Muscle of leg (tissue), 11 donors: ENCODE data around the gene FGD4. TPM values are rescaled to one million over a fixed set of nuclear protein-coding genes. Genes with fewer than 3 reads are reported as not detected.

Experiments
- DNase-seq: peaks from one replicate; pipeline ENCODE4 v3.0.0; 2013
- H3K27ac ChIP-seq: one replicate; pipeline ENCODE4 v1.5.1; 2013; ENCODE audit warnings: mild to moderate bottlenecking, low read length, control low read depth
- H3K27me3 ChIP-seq: one replicate; pipeline ENCODE4 v1.6.1; 2013; ENCODE audit warnings: low read length; ENCODE audit not compliant: control insufficient read depth, insufficient read depth
- H3K36me3 ChIP-seq: one replicate; pipeline ENCODE4 v1.6.1; 2013; ENCODE audit warnings: low read length; ENCODE audit not compliant: control insufficient read depth, insufficient read depth
- H3K4me1 ChIP-seq: one replicate; pipeline ENCODE4 v1.6.1; 2013; ENCODE audit warnings: low read length; ENCODE audit not compliant: control insufficient read depth, insufficient read depth
- H3K4me3 ChIP-seq: one replicate; pipeline ENCODE4 v1.5.1; 2013; ENCODE audit warnings: low read length, control low read depth
- H3K9me3 ChIP-seq: replicated peaks from 2 replicates; pipeline ENCODE4 v1.6.1; 2013; ENCODE audit warnings: low read depth, low read length; ENCODE audit not compliant: control insufficient read depth
- WGBS: methylation state at CpG from one replicate; pipeline ENCODE4 v1.1.5; 2013; ENCODE audit warnings: missing lambda C conversion rate; ENCODE audit not compliant: insufficient coverage; 5-methylcytosine and 5-hydroxymethylcytosine counted together
- polyA plus RNA-seq, 8 donors: library from polyadenylated mRNA; unstranded; fragments of 120-200 nt; gene quantifications; one replicate each; pipeline versions ENCODE4 v1.2.1 to v1.2.3, GENCODE V29; 2013; ENCODE audit warnings: inconsistent platforms in 1 of 8, low replicate concordance in 1 of 8; ENCODE audit not compliant: insufficient read length in 8 of 8, insufficient read depth in 1 of 8
- total RNA-seq: library from RNA; stranded (reverse); fragments of 120-200 nt; gene quantifications from one replicate; pipeline ENCODE4 v1.2.4, GENCODE V29; 2013

Gene FGD4
- total and polyA plus RNA-seq, 9 donors: 12.9 to 35.4 (median 17.1) TPM

- no peak for DNase-seq
- no peaks in the 10 kb centered on the region for H3K36me3 ChIP-seq
- H3K4me3 ChIP-seq: no peak overlapping the region
- 70% methylated on average over 2 of the region's 2 CpGs for WGBS
- peaks cover 4% of the 10 kb centered on the region for H3K4me1 ChIP-seq
- no peaks in the 10 kb centered on the region for H3K9me3 ChIP-seq
- H3K27me3 ChIP-seq: no peaks in the 10 kb centered on the region
- peak overlapping the region; percentile 75 for H3K27ac ChIP-seq
Measured at GRCh38 chr12:32486158-32486557, 86.8 kb downstream of the FGD4 start.

GRCh38 chr12:32488132-32488531 lies 88.8 kb downstream of the FGD4 start:
- H3K27me3 ChIP-seq: no peaks in the 10 kb centered on the region
- no peak overlapping the region for H3K4me3 ChIP-seq
- H3K9me3 ChIP-seq: no peaks in the 10 kb centered on the region
- WGBS: no CpG with 5 or more reads among the region's 2 CpGs
- H3K36me3 ChIP-seq: no peaks in the 10 kb centered on the region
- H3K27ac ChIP-seq: no peak overlapping the region
- H3K4me1 ChIP-seq: peaks cover 4% of the 10 kb centered on the region
- no peak for DNase-seq

- Histone ChIP-seq H3K4me3 (no peak overlapping the region), H3K27ac (no peak overlapping the region), H3K4me1 (no peaks in the 10 kb centered on the region), H3K9me3 (no peaks in the 10 kb centered on the region), H3K27me3 (no peaks in the 10 kb centered on the region), H3K36me3 (no peaks in the 10 kb centered on the region)
- DNase-seq: peak; percentile 76
- WGBS: no CpG with 5 or more reads among the region's 2 CpGs
Measured at GRCh38 chr12:32489070-32489469, 89.7 kb downstream of the FGD4 start.

GRCh38 chr12:32490801-32491200 lies 91.4 kb downstream of the FGD4 start:
- WGBS: no CpG with 5 or more reads among the region's 2 CpGs
- no peak overlapping the region for H3K27ac ChIP-seq
- H3K27me3 ChIP-seq: no peaks in the 10 kb centered on the region
- no peaks in the 10 kb centered on the region for H3K9me3 ChIP-seq
- H3K36me3 ChIP-seq: no peaks in the 10 kb centered on the region
- no peak for DNase-seq
- no peak overlapping the region for H3K4me3 ChIP-seq
- no peaks in the 10 kb centered on the region for H3K4me1 ChIP-seq

- Histone ChIP-seq H3K36me3 (no peaks in the 10 kb centered on the region), H3K27ac (no peak overlapping the region), H3K27me3 (no peaks in the 10 kb centered on the region), H3K4me1 (no peaks in the 10 kb centered on the region), H3K9me3 (no peaks in the 10 kb centered on the region), H3K4me3 (no peak overlapping the region)
- no peak for DNase-seq
- 68% methylated on average over 2 of the region's 4 CpGs for WGBS
Measured at GRCh38 chr12:32493282-32493681, 93.9 kb downstream of the FGD4 start.

DNA sequence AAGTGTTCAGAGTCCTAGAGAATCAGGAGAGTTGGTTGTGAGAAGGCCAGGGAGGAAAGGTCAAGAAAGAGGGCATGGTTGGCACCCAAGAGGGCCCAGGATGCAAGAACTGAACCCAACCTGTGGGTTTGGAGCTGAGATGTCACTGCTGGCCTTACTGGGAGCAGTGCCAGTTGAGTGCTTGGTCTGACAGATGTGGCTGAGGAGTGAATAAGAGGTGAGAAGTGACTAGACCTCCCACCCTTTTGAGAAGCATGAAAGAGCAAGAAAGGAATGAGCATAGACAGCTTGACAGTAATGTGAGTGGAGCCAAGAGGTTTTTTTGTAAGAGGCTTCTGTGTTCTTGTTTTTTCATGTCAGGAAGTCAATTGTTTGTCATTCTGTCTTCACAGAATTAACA lies 95.3 kb downstream of the FGD4 start:
- Histone ChIP-seq H3K9me3 (no peaks in the 10 kb centered on the region), H3K36me3 (no peaks in the 10 kb centered on the region), H3K4me1 (no peaks in the 10 kb centered on the region), H3K27me3 (no peaks in the 10 kb centered on the region), H3K27ac (no peak overlapping the region), H3K4me3 (no peak overlapping the region)
- DNase-seq: no peak

GRCh38 chr12:32496946-32497345 lies 97.6 kb downstream of the FGD4 start:
- H3K9me3 ChIP-seq: no peaks in the 10 kb centered on the region
- no peaks in the 10 kb centered on the region for H3K36me3 ChIP-seq
- no peak overlapping the region for H3K4me3 ChIP-seq
- H3K4me1 ChIP-seq: peaks cover 3% of the 10 kb centered on the region
- no peaks in the 10 kb centered on the region for H3K27me3 ChIP-seq
- no peak overlapping the region for H3K27ac ChIP-seq
- DNase-seq: no peak

DNA sequence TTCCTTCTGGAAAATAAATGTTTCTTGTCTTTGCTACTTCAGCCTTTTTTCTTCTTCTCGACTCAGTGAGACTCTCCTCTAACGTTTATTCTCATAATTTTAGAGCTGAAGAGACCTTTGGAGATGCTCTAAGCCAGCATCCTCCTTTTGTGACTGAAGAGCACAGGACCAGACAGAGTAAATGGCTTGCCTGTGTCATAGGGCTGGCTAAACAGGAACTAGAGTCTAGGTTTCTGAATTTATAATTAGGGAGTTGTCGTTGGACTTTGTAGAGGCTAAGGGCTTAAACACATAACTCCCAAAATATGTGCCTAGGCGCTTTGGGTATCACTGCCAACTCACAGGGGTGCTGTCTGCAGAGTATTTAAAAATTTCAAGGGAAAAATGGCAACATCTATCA lies 98.5 kb downstream of the FGD4 start:
- Histone ChIP-seq H3K36me3 (no peaks in the 10 kb centered on the region), H3K4me1 (peaks cover 3% of the 10 kb centered on the region), H3K9me3 (no peaks in the 10 kb centered on the region), H3K27me3 (no peaks in the 10 kb centered on the region), H3K27ac (no peak overlapping the region), H3K4me3 (no peak overlapping the region)
- no CpG with 5 or more reads among the region's 4 CpGs for WGBS
- no peak for DNase-seq

DNA sequence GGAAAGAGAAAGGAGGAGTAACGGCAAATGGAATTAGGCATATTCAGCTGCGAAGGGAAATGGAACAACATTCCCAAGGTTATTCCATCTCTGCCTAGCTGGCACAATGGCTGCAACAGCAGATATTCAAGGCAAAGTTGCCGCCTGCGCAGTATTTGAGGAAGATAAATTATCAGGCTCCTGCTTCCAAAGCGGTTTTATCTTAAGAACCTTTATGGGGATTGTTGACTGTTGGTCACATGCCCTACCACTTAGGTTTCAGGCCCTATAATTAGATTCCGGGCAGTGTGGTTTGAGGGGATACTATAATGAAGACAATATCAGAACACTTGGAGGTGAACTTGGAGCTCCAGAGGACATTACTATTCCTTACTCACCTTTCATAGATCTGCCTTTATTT lies 99.7 kb downstream of the FGD4 start:
- WGBS: 93% methylated on average over 3 of the region's 6 CpGs
- peak overlapping the region; percentile 53 for H3K27ac ChIP-seq
- no peaks in the 10 kb centered on the region for H3K9me3 ChIP-seq
- H3K27me3 ChIP-seq: no peaks in the 10 kb centered on the region
- H3K4me3 ChIP-seq: no peak overlapping the region
- H3K36me3 ChIP-seq: no peaks in the 10 kb centered on the region
- no peak for DNase-seq
- H3K4me1 ChIP-seq: peaks cover 3% of the 10 kb centered on the region

GRCh38 chr12:32501835-32502333 lies 102.5 kb downstream of the FGD4 start:
- WGBS: 24% methylated on average over 2 of the region's 6 CpGs
- DNase-seq: peak; percentile 89
- peak overlapping the region; percentile 88 for H3K27ac ChIP-seq
- no peaks in the 10 kb centered on the region for H3K27me3 ChIP-seq
- H3K4me3 ChIP-seq: peak overlapping the region; percentile 53
- H3K9me3 ChIP-seq: no peaks in the 10 kb centered on the region
- H3K4me1 ChIP-seq: peaks cover 13% of the 10 kb centered on the region
- H3K36me3 ChIP-seq: no peaks in the 10 kb centered on the region
